Omental fat pad (tissue), 4 donors: ENCODE data around the gene RADIL. TPM values are rescaled to one million over a fixed set of nuclear protein-coding genes. Genes with fewer than 3 reads are reported as not detected.

Experiments used
- ATAC-seq: fragments of 150-250 bp; one replicate; pipeline ENCODE4 v1.9.1; 2016; ENCODE audit warnings: mild to moderate bottlenecking, moderate library complexity; ENCODE audit not compliant: low FRiP score
- DNase-seq: peaks from one replicate; pipeline ENCODE4 v3.0.0-alpha.2; 2019; ENCODE audit warnings: low spot score
- CTCF ChIP-seq, 3 donors: fragments of 450-650 bp; IDR thresholded peaks; one replicate each; pipeline ENCODE4 v1.5.1; 2016 to 2017; ENCODE audit warnings: antibody characterized with exemption in 3 of 3, mild to moderate bottlenecking in 3 of 3, moderate library complexity in 2 of 3
- total RNA-seq, 4 donors: library from RNA; depleted of rRNA; stranded (reverse); fragments of >200 nt; gene quantifications; one replicate each; pipeline ENCODE4 v1.1.0, GENCODE V29; 2016

RADIL gene
- total RNA-seq, 4 donors from 2014 or later: 1.1 to 12.3 (median 4.4) TPM

- DNase-seq (no peak), ATAC-seq (no peak)
- TF ChIP-seq CTCF (IDR thresholded peaks at IDR 0.05): no peak
Measured at GRCh38 chr7:4820967-4821471, 62.5 kb downstream of the RADIL start.

GRCh38 chr7:4820405-4820966, 63.0 kb downstream of the RADIL start:
- no peak for ATAC-seq
- no peak for DNase-seq
- no peak for TF ChIP-seq CTCF (IDR thresholded peaks at IDR 0.05)

GRCh38 chr7:4819560-4820404, 63.7 kb downstream of the RADIL start:
- ATAC-seq (no peak), DNase-seq (no peak)
- TF ChIP-seq CTCF (IDR thresholded peaks at IDR 0.05): no peak

- TF ChIP-seq CTCF (IDR thresholded peaks at IDR 0.05): no peak
- no peak for ATAC-seq
- no peak for DNase-seq
Measured at GRCh38 chr7:4818000-4818794, 65.3 kb downstream of the RADIL start.

- DNase-seq: no peak
- no peak for TF ChIP-seq CTCF (IDR thresholded peaks at IDR 0.05)
- no peak for ATAC-seq
Measured at GRCh38 chr7:4817178-4817901, 66.2 kb downstream of the RADIL start.

- no peak for DNase-seq
Measured at GRCh38 chr7:4816419-4817080, 67.0 kb downstream of the RADIL start.

More at GRCh38 chr7:4816419-4817080, 67.0 kb downstream of the RADIL start:
- ATAC-seq: no peak
- TF ChIP-seq CTCF (IDR thresholded peaks at IDR 0.05): no peak
